ENCODE data around the gene DLGAP1.
A peak's percentile ranks its signal among the peaks of the same experiment; 100 is the strongest.

The DLGAP1 gene

DNA sequence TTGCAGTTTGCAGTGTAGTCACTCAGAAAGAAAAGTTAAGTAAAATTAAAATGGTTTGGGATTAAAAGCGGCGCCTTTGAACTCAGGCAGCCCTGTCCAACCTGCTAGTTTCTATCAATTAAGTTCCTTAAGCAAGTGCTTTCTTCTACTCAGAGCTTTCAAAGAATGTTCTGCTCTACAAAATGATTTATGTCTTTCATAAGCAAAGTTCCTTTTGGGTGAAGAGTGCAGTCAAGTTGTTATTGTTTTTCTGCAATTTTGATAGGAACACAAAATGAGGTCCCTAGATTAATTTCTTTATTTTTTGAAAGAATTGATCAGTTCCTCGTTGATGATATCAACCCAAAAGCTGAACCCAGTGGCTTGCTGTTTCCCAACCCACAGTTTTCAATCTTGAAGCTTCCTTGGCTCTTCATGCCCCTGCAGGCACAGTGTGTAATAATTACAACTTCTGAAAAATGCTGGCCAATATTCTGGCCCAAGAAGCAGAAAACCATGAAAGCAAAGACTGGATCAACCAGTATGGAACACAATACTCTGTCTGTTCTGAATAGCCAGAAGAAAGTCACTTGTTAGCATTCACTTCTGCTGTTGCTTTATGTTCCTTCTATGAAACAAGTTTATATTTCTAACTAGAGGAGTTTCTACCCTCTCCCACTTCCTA lies 916.0 kb downstream of the DLGAP1 start:
- FAIRE-seq, result no peak
- DNase-seq (ENCODE audit: insufficient read length, low spot score), result no peak

DNA sequence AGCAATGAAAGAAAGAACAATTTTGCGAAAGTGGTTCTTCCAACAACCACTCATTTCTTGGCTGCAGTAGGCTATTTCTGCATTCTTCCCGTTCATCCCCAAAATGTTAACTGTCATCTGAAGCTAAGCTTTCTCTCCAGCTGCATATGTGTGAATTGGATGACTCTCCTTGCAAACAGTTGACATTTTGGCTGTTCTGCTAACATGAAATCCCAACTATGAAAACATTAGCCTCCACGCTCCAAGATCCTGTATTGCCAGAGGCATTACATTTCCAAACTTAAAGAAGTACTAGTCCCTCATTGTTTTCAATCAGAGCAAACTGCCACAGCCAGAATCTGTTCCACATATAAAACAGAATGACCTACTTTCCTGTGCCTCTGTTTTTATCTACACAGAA lies 916.7 kb downstream of the DLGAP1 start:
- DNase-seq (ENCODE audit: insufficient read length, low spot score), result no peak
- no peak for FAIRE-seq

DNA sequence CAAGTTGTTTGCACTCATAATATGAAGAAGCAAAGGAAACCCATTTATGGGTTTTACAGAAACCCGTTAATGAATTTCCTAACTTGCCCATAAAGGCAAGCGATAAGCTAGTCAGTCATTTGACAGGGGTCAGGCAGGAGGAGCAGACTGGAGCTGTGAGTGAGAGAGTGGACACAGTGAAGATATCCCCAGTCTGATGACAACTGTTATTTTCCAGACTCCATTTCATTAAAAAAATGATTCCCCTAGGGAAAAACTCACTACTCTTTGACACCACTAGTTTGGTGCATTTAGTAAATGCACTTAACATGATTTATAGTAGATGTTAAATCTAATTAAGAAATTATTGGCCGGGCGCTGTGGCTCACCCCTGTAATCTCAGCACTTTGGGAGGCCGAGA lies 924.3 kb downstream of the DLGAP1 start:
- no peak for FAIRE-seq
- DNase-seq (ENCODE audit: insufficient read length, low spot score), result no peak

DNA sequence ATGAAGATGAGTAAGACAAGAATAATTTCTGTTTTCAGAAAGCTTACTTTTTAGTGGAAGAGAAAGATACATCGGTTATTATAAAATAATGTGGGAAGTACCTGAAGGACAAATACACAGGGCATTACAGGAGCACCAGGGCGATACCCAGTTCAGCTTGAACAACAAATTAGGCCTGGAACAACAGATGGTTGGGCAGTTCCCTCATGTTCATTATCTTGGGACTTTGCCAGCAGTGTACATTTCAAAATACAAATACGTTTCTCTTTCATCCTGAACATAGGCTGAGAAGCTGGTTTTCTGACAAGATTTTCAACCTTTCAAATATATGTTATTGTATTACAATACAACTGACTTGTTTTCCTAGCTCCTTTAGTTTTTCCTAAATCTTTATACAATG lies 925.5 kb downstream of the DLGAP1 start:
- DNase-seq (ENCODE audit: insufficient read length, low spot score), result no peak
- no peak for FAIRE-seq

DNA sequence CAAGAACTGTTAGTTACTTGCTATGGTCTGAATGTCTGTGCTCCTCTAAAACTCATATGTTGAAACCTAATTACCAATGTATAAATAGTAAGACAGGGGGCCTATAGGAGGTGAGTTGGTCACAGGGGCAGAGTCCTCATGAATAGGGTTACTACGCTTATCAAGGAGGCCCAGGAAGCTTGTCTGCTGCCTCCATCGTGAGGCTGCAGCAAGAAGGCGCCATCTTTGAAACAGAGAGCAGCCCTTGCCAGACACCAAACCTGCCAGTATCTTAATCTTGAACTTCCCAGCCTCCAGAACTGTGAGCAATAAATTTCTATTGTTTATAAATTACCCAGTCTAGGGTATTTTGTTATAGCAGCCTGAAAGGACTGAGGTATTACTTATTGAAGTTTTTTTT lies 926.0 kb downstream of the DLGAP1 start:
- FAIRE-seq, result no peak
- no peak for DNase-seq (ENCODE audit: insufficient read length, low spot score)

DNA sequence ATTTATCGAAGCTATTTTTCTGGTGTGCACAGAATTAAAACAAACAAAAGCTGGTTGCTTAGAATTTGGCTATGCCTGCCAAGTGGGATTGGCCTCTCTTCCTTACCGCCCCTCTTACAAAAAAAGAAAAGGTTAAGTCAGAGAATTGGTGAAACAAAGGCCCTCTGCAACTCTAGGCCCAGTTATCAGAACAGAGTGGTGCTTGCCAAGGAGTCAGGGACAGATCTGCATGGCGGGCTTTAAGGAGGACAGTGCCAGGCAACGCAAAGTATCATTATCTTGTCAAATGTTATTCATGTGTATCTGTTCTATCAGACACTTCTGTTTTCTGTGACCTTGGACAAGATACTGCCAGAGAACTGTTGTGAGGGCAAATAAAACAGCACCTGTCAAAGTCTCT lies 926.9 kb downstream of the DLGAP1 start:
- DNase-seq (ENCODE audit: insufficient read length, low spot score) (no peak), FAIRE-seq (no peak)

DNA sequence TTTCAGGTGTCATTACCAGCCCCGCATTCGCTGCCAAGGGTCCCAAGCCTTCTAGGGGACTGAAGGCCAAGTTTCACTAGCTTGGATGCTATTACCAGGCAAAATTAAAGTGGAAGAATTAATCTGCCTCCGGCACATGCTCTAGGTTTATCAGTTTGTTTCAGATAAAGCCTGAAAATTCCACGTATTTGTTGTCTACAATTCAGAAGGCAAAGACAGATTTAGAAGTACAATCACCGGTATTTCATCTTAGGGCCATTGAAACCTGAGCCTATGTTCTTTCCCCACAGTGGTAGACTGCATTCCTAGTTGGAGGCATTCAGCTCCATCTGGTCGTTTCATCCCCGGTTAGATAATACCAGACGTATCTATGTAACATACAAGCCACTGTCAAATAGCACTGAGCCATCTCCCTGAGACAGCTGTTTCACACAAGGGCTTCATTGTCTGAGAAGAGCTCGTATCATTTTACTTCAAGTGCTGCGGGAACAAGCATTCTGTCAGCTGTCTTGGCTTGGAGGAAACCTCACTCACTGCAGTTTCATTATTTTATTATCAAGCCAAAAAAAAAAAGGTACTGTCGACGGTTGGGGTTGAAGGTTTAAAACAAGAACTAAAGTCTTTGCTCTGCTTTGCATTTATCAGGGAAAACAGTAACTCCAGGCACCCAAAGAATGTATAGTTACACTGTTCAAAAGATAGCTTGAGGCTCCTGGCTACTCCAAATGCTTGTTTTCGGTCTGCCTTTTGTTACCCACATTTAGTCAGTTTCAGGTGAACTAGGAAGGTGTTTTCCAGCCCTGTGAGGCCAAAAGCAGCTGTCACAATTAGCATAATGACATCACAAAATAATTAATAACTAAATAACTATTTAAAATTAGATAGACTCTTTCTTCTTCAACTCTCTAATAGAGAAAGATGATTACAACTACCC lies 928.4 kb downstream of the DLGAP1 start:
- no peak for DNase-seq (ENCODE audit: insufficient read length, low spot score)
- FAIRE-seq, result no peak

DNA sequence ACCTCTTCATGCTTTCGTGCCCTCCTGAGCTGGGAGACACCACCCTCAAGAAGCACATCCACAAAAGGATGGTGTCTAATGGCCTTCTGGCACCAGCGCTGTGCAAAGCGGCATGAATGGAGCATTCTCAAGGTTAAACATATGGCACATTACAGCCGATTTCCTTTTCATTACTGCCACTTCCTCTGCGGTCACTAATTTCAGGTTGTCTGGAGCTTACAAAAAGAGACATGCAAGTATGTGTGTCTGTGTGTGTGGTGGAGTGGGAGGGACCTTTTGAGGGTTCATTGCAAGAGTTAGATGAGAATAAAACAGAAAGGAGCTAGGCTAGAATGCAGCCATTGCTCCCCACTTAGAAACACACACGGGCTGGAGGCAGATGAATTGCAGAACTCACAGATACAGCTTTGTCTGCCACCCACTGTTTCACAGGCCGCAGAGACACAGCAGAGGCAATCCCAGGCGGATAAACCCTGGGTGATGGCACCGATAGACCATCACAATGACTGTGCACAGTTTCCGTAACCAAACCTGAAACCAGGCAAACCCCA lies 929.2 kb downstream of the DLGAP1 start:
- FAIRE-seq (peak; percentile 76), DNase-seq (ENCODE audit: insufficient read length, low spot score) (peak; percentile 18)

DNA sequence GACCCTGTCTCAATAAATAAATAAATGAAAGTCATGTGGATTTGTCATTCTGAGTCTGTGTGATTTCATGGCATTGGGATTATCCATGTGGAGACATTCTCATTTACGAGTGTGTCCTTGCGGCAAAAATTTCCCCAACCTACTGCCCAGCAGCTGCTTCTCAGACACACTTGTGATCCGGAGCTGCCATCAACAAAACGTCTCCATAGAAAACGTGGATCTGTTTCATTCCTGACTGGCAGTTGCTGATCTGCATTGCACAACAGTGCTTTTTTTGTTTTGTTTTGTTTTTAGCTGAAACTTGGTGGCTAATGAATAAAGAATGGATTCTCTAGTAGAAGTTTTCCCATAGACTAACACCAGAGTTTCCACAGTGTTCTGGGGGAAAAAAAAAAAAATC lies 930.4 kb downstream of the DLGAP1 start:
- FAIRE-seq, result no peak
- no peak for DNase-seq (ENCODE audit: insufficient read length, low spot score)

DNA sequence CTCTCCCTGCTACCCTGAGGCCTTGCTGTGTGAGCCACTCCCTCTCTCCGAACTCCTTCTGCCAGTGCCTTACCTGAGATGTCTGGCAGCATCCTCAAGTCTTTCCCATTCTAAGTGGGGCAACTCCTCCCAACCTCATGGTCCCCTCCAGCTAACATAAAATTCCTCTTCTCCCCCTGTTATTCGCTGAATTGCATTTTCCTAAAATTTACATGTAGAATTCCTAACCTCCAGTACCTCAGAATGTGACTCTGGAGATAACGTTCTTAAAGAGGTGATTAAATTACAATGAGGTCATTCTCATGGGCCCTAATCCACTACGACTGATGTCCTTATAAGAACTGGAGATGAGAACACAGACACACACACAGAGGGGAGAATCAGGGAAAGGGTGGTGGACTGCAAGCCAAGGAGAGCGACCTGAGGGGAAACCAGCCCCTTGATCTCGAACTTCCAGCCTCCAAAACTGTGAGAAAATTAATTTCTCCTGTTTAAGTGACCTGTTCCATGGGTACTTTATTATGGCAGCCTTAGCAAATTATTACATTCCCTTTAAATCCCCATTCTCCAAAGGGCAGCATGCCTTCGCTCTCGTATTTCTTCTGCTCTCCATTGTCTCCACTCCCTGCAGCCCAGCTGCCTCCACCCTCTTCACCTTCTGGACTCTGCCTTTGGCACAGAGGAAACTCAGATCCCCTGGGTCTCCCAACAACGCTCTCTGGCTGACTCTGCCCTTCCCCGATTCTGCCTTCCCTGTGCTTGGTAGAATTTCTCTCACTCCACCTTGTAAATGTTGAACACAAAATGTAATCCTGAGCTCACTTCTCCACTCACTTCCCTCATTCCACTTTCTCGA lies 934.6 kb downstream of the DLGAP1 start:
- FAIRE-seq (no peak), DNase-seq (ENCODE audit: insufficient read length, low spot score) (no peak)

DNA sequence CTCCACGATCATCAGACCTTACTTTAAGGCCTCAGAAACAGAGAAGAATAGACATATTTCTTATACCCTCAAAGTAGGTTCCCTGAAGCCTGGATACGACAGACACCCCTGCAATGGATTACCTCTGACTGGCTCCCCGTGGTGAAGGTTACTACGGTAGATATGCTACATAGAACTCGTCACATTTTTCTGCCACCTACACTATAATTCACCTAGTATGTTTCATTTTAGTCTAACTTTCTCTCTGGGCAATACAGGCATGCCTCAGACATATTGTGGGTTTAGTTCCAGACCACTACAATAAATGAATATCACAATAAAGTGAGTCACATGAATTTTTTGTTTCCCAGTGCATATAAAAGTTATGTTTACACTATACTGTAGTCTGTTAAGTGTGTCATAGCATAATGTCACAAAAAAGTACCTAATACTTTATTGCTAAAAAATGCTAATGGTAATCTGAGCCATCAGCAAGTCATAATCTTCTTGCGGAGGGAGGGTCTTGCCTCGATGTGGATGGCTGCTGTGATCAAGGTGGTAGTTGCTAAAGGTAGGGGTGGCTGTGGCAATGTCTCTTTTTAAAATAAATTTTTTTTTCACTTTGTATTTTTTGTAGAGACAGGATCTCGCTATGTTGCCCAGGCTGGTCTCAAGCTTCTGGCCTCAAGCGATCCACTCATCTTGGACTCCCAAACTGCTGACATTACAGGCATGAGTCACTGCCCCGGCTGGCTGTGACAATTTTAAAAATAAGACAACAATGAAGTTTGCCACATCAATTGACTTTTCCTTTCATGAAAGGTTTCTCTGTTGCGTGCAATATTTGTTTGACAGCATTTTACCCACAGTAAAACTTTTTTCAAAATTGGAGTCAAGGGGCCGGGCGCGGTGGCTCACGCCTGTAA lies 940.5 kb downstream of the DLGAP1 start:
- no peak for FAIRE-seq
- DNase-seq (ENCODE audit: insufficient read length, low spot score), result no peak

DNA sequence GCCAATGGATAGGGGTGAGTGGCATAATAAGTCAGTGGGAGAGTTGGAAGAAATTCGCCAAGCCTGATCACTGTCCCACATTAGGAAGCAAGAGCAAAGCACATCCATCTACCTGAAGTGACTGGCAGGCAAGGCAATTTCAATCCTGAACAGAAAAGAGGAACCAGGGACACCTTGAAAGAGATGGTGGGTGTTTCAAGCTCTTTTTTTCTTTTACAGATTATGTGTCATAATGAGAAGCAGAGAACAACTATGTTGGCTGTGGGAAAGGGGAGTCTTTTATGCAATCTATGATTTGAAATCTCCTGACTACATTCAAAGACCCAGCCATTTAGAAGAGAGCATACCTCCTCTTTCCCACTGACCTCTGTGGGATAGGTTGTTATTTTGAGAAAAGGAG lies 941.6 kb downstream of the DLGAP1 start:
- DNase-seq (ENCODE audit: insufficient read length, low spot score), result no peak
- FAIRE-seq, result no peak

DNA sequence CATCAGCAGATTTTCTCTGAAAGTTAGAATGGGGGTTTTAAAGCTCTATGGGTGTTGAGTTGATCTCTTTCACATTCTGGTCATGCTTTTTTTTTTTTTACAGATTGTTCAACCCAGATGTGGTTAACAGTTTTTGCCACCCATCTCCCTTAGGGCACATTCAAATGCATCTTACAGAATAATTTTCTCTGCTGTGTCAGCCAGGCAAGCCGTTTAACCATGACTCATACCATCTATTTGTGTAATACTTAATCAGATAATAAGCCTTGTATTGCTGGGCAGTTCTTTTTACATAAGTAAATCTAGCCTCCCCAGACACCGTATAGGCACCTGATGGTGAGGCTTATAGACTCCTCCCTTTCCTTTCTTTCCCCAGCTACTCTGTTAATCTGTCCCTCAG lies 943.1 kb downstream of the DLGAP1 start:
- FAIRE-seq, result no peak

DNA sequence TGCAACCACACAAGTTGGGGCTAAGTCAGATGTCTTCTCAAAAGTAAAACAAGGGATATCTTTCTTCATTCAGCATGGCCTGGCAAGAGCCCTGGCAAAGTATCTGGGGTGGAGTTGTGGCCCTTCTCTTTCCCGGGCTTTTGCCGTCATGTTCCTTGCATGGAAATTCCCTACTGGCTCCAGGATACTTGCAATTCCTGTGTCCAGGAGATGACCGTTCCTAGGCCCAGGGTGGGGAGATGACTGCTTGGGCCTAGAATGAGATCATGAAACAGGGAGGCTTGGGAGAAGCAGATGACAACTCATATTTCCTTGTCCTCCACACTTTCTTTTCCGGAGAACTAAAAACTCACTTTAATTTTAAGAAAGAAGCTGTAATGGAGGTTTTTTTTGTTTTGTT lies 944.2 kb downstream of the DLGAP1 start:
- FAIRE-seq (no peak), DNase-seq (ENCODE audit: insufficient read length, low spot score) (no peak)

More for the DNA sequence above, 943.1 kb downstream of the DLGAP1 start:
- DNase-seq (ENCODE audit: insufficient read length, low spot score), result no peak

DNA sequence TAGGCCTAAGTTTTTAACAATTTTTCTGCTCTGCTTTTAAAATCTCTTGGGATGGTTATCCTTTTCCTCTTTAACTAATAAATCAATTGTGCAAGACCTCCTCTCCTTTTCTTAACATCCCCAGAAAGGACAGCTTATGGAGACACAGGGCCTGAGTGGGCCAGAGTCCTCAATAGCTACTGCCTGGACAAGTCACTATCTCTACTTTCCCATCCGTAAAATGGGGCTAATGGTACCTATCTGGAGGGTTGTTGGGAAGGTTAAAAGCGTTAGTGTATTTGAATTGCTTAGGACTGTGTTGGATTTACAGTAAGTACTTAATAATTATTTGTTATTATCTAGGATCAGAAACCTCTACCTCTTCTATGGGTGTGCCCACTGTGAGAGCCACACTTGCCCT lies 945.1 kb downstream of the DLGAP1 start:
- FAIRE-seq, result no peak
- no peak for DNase-seq (ENCODE audit: insufficient read length, low spot score)

DNA sequence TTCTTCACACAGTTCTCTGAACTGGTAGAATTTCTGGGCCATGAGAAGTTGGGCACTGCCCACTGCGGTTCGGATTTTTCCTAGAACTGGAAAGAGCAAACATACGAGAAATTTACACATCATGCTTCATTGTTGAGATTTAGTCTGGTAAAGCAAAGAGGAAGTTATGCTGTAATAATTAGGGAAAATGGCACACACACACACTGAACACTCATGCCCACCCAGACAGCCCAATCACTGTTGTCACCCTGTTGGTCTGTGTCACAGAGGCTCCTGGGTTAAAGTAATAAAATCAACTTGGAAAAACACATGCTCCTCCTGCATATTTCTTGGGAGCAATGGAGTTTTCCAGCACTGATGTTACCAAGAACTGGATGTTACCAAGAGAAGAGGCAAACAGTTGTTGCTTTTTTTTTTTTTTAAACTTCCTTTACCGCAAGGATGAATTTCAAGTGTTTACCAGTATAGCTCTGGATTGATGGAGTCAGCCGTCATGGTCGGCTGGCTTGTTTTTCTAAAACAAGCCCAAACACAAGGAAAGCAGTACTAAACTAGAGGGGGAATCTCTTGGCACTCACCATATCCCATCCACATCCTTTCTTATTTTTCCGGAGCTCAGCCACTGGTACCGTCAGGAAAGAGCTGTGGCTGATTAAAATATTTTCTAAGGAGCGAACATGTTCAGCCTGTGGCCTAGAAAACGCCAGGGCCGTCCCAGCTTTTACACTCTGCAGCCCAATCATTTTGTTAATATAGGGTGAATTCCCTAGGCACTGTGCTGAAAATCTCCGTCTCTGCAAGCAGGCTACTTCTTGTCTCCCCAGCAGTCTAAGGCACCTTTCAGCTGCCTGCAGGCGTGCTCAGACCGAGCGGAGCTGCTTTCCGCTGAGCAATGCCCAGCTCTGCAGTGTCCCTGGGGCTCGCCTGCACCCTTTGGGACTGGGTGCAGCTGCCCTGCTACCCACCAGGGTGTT lies 946.2 kb downstream of the DLGAP1 start:
- DNase-seq (ENCODE audit: insufficient read length, low spot score) (no peak), FAIRE-seq (no peak)

DNA sequence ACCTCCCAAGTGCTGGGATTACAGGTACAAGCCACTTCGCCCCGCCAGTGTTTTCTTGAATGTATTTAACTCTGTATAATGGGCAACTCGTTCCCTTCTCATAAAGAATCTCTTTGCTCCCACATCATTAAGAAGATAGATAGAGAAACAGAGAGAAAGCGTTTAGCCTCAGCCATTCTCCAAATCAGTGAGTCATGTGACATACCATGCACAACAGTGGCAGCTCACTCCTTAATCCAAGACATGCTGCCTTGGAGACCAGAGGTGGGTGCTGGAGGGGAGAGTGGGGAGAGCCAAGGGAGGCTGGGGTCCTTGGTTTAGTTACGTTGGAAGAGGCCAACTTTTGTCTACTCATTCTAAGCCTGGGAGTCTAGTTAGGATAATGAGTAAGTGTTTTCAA lies 950.5 kb downstream of the DLGAP1 start:
- no peak for FAIRE-seq
- no peak for DNase-seq (ENCODE audit: insufficient read length, low spot score)

DNA sequence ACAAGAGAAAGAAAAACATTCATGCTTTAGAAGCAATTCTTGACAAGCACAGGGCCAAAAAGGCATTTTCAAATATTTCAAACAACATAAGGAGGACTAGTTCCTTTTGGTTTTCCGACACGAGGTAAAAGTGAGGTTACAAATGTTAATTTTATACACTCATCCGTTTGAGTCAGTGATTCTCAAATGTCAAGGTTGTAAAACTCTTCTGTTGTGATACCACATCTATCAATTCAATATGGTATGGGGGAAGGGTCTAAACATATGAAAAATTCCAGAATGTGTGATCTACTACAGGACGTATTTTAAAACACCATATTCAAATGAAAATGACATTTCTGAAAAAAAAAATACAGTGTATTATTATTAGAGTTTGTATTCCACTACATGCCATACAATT lies 952.5 kb downstream of the DLGAP1 start:
- FAIRE-seq (no peak), DNase-seq (ENCODE audit: insufficient read length, low spot score) (no peak)

DNA sequence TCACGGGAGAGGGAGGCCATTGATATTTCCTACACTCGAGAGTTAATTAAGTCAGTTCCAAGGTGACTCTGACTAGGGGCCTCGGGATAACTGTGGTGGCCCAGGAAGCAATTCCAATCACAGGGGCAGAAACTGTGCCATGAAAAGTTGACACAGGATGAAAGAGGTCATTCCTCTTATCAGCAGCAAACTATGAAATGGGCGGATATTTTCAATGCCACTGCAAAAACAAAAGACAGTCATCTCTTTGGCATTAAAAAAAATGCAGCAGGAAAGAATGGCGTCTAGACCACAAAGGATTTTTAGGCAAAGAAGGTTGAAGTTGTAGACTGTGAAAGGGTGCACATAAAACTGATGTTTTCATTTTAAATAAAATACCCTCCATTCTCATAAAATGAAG lies 955.1 kb downstream of the DLGAP1 start:
- no peak for FAIRE-seq
- DNase-seq (ENCODE audit: insufficient read length, low spot score), result no peak

Data from GM19239 (cell line).